ENCODE results near the gene GNB1L. TPM values are rescaled to one million over a fixed set of nuclear protein-coding genes. Genes with fewer than 3 reads are reported as not detected.

The GNB1L gene
- total RNA-seq, 4 donors from 2014 or later, result 4.8 to 8.7 (median 7.4) TPM

GRCh38 chr22:19821523-19822300 lies 33.0 kb downstream of the GNB1L start:
- Histone ChIP-seq H3K4me3 (no peak overlapping the region), H3K36me3 (peaks cover 0 to 15% of the 10 kb centered on the region in 2 donors), H3K27ac (no peak overlapping the region), H3K4me1 (no peaks in the 10 kb centered on the region), H3K27me3 (no peaks in the 10 kb centered on the region), H3K9me3 (no peaks in the 10 kb centered on the region)
- ATAC-seq, result no peak
- TF ChIP-seq EP300 (IDR thresholded peaks at IDR 0.05), result no peak
- TF ChIP-seq POLR2AphosphoS5 (IDR thresholded peaks at IDR 0.05), result no peak
- no peak for TF ChIP-seq POLR2A (IDR thresholded peaks at IDR 0.05)
- TF ChIP-seq CTCF (IDR thresholded peaks at IDR 0.05), result no peak
- no CpG with 5 or more reads among the region's 20 CpGs for WGBS, 2 donors (ENCODE audit: low coverage in 1 of 2)

GRCh38 chr22:19820880-19821522 lies 33.7 kb downstream of the GNB1L start:
- no peak overlapping the region for H3K27ac ChIP-seq
- no peak for ATAC-seq
- no peaks in the 10 kb centered on the region for H3K4me1 ChIP-seq
- H3K36me3 ChIP-seq, result peaks cover 0 to 15% of the 10 kb centered on the region in 2 donors
- no peaks in the 10 kb centered on the region for H3K9me3 ChIP-seq
- no peaks in the 10 kb centered on the region for H3K27me3 ChIP-seq
- no peak for TF ChIP-seq POLR2AphosphoS5 (IDR thresholded peaks at IDR 0.05)
- no peak overlapping the region for H3K4me3 ChIP-seq
- no CpG with 5 or more reads among the region's 18 CpGs for WGBS, 2 donors (ENCODE audit: low coverage in 1 of 2)

- no peak for ATAC-seq
- H3K27ac ChIP-seq, result no peak overlapping the region
- TF ChIP-seq CTCF (IDR thresholded peaks at IDR 0.05) (no peak), POLR2AphosphoS5 (IDR thresholded peaks at IDR 0.05) (no peak), EP300 (IDR thresholded peaks at IDR 0.05) (no peak), POLR2A (IDR thresholded peaks at IDR 0.05) (no peak)
- H3K27me3 ChIP-seq, result no peaks in the 10 kb centered on the region
- WGBS, 2 donors (ENCODE audit: low coverage in 1 of 2), result 96% methylated on average over 5 of the region's 21 CpGs; no CpG with 5 or more reads in 1 of the 2 donors
- H3K4me3 ChIP-seq, result no peak overlapping the region
- no peaks in the 10 kb centered on the region for H3K9me3 ChIP-seq
- peaks cover 0 to 15% of the 10 kb centered on the region in 2 donors for H3K36me3 ChIP-seq
- H3K4me1 ChIP-seq, result no peaks in the 10 kb centered on the region
Measured at GRCh38 chr22:19819911-19820879, 34.5 kb downstream of the GNB1L start.

DNA sequence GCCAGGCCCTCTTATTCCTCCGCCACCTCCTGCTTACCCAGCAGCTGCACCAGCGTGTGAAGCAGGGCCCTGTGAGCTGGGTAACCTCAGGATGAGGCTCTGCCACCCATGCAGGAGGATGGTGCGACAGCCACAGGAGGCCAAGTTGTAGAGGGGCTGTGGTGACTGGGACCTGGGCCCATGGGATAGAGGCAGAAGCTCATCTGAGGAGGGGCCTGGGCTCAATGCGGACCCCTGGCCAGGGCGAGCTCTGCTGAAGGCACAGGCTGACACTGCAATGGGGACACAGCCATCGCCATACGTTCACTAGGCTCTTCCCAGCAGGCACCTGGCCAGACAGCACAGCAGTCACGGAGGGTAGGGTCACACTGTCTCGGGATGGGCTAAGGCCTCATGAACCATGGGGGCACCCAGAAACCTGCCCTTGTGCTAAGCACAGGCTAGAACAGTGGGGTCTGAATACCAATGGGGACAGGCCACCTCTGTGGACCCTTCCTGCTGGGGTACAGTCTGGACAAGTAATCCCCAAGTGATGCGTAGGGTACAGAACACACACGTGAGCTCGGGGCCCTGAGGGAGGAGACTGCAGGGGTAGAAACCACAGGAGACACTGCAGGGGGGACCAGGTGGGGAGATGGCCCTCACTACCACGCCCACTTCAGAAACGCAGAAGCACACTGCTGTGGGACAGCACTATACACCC lies 35.3 kb downstream of the GNB1L start:
- H3K36me3 ChIP-seq, result peaks cover 0 to 17% of the 10 kb centered on the region in 2 donors
- TF ChIP-seq POLR2AphosphoS5 (IDR thresholded peaks at IDR 0.05), result no peak
- no peak for TF ChIP-seq CTCF (IDR thresholded peaks at IDR 0.05)
- TF ChIP-seq EP300 (IDR thresholded peaks at IDR 0.05), result no peak
- no peak for TF ChIP-seq POLR2A (IDR thresholded peaks at IDR 0.05)

More for the DNA sequence above, 35.3 kb downstream of the GNB1L start:
- Histone ChIP-seq H3K4me1 (no peaks in the 10 kb centered on the region), H3K27ac (no peak overlapping the region), H3K27me3 (no peaks in the 10 kb centered on the region), H3K4me3 (no peak overlapping the region), H3K9me3 (no peaks in the 10 kb centered on the region)
- no peak for ATAC-seq
- 90% methylated on average over 4 of the region's 14 CpGs; no CpG with 5 or more reads in 1 of the 2 donors for whole genome bisulfite sequencing, 2 donors (ENCODE audit: low coverage in 1 of 2)

Measured in gastroesophageal sphincter (tissue), 4 donors.